Suprapubic skin (tissue), 4 donors: ENCODE measurements around the gene EFCAB6. TPM values are rescaled to one million over a fixed set of nuclear protein-coding genes. Genes with fewer than 3 reads are reported as not detected.

Experiments
- DNase-seq, 2 donors: peaks; one replicate each; pipeline ENCODE4 v3.0.0-alpha.2; 2019; ENCODE audit warnings: low spot score in 2 of 2
- H3K27ac ChIP-seq: fragments of 200-600 bp; sonication (generic); one replicate; pipeline ENCODE4 v1.5.1; 2019
- H3K27me3 ChIP-seq: fragments of 200-600 bp; sonication (generic); one replicate; pipeline ENCODE4 v1.5.1; 2019
- H3K36me3 ChIP-seq: fragments of 200-600 bp; sonication (generic); one replicate; pipeline ENCODE4 v1.5.1; 2019
- H3K4me1 ChIP-seq: fragments of 200-600 bp; sonication (generic); one replicate; pipeline ENCODE4 v1.5.1; 2019
- H3K4me3 ChIP-seq: fragments of 200-600 bp; sonication (generic); one replicate; pipeline ENCODE4 v1.5.1; 2019; ENCODE audit warnings: mild to moderate bottlenecking
- H3K9me3 ChIP-seq: fragments of 200-600 bp; sonication (generic); one replicate; pipeline ENCODE4 v1.5.1; 2019
- EP300 ChIP-seq: sonication (generic); formaldehyde crosslinking; IDR thresholded peaks from one replicate; pipeline ENCODE4 v1.6.1; 2017; ENCODE audit warnings: antibody characterized with exemption
- POLR2A ChIP-seq, 2 donors: fragments of 450-650 bp; IDR thresholded peaks; one replicate each; pipeline ENCODE4 v1.6.1; 2017; ENCODE audit warnings: antibody characterized with exemption in 2 of 2, mild to moderate bottlenecking in 2 of 2, moderate library complexity in 2 of 2
- POLR2AphosphoS5 ChIP-seq, 3 donors: sonication (generic); formaldehyde crosslinking; IDR thresholded peaks; one replicate each; pipeline ENCODE4 v1.6.1; 2017; ENCODE audit warnings: antibody characterized with exemption in 3 of 3
- WGBS: methylation state at CpG from one replicate; pipeline ENCODE4 v1.1.5; 2018; 5-methylcytosine and 5-hydroxymethylcytosine counted together
- total RNA-seq, 4 donors: library from RNA; depleted of rRNA; stranded (reverse); fragments of >200 nt; gene quantifications; one replicate each; pipeline ENCODE4 v1.1.0, GENCODE V29; 2016
- TF ChIP-seq, protein P1 (sequence below), 2 donors: fragments of 200-600 bp in 1 of 2; fragments of 450-650 bp in 1 of 2; sonication (generic) in 1 of 2; IDR thresholded peaks; one replicate each; pipeline ENCODE4 v1.5.1; 2016 to 2019; ENCODE audit warnings: antibody characterized with exemption in 2 of 2, mild to moderate bottlenecking in 1 of 2, moderate library complexity in 1 of 2

EFCAB6 gene
- total RNA-seq, 4 donors from 2014 or later = 1.9 to 4.9 (median 2.9) TPM

GRCh38 chr22:43479962-43480361 lies 332.1 kb downstream of the EFCAB6 start:
- H3K9me3 ChIP-seq = no peaks in the 10 kb centered on the region
- TF ChIP-seq POLR2A (IDR thresholded peaks at IDR 0.05) (no peak), POLR2AphosphoS5 (IDR thresholded peaks at IDR 0.05) (no peak), EP300 (no peak)
- TF ChIP-seq, protein P1, sequence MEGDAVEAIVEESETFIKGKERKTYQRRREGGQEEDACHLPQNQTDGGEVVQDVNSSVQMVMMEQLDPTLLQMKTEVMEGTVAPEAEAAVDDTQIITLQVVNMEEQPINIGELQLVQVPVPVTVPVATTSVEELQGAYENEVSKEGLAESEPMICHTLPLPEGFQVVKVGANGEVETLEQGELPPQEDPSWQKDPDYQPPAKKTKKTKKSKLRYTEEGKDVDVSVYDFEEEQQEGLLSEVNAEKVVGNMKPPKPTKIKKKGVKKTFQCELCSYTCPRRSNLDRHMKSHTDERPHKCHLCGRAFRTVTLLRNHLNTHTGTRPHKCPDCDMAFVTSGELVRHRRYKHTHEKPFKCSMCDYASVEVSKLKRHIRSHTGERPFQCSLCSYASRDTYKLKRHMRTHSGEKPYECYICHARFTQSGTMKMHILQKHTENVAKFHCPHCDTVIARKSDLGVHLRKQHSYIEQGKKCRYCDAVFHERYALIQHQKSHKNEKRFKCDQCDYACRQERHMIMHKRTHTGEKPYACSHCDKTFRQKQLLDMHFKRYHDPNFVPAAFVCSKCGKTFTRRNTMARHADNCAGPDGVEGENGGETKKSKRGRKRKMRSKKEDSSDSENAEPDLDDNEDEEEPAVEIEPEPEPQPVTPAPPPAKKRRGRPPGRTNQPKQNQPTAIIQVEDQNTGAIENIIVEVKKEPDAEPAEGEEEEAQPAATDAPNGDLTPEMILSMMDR (IDR thresholded peaks at IDR 0.05) = no peak
- no peaks in the 10 kb centered on the region for H3K36me3 ChIP-seq
- 88% methylated on average over 3 of the region's 7 CpGs for WGBS
- no peak overlapping the region for H3K4me3 ChIP-seq
- H3K27ac ChIP-seq = no peak overlapping the region
- H3K4me1 ChIP-seq = no peaks in the 10 kb centered on the region
- no peaks in the 10 kb centered on the region for H3K27me3 ChIP-seq
- no peak for DNase-seq

DNA sequence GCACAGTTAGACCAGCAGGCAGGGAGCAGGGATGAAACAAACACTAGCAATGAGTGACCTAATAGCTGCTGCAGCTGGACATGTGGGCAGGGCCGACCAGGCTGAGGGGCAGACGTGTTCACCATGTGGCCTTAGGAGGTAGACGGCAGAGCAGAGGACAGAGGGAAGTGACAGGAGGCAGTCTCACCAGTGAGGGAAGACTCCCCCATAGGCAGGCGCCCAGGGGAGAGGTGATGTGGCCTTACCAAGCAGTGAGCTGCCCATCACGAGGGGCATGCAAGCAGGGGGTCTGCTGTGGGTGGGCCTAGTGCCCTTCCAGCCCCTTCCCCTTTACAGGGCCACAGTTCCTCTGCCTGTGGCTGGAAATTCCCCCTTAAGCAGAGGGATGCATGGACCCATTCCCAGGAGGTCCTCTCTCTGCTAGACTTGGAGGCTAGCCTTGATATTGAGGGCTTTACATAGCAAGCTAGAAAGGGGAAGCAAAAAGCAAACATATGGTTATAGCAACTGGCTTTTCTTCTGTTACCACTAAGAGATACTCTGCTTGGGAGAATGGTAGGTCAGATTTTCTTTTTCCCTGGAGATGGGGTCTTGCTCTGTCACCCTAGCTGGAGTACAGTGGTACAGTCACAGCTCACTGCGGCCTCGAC lies 332.7 kb downstream of the EFCAB6 start:
- DNase-seq = no peak
- Histone ChIP-seq H3K27ac (no peak overlapping the region), H3K27me3 (no peaks in the 10 kb centered on the region), H3K36me3 (no peaks in the 10 kb centered on the region), H3K4me1 (no peaks in the 10 kb centered on the region), H3K9me3 (no peaks in the 10 kb centered on the region), H3K4me3 (no peak overlapping the region)
- no peak for TF ChIP-seq POLR2AphosphoS5 (IDR thresholded peaks at IDR 0.05)
- TF ChIP-seq, protein P1 (IDR thresholded peaks at IDR 0.05) = no peak
- no peak for TF ChIP-seq EP300
- no peak for TF ChIP-seq POLR2A (IDR thresholded peaks at IDR 0.05)
- 69% methylated on average over 6 of the region's 7 CpGs for WGBS

Other genes with a start within 250 kb of the EFCAB6 start
- gene SULT4A1, start 50.2 kb upstream of the EFCAB6 start, total RNA-seq = under 1 TPM in 2 of 4 donors, not detected in 2; 0.34 to 0.47 TPM
- gene PNPLA5, start 79.7 kb upstream of the EFCAB6 start, total RNA-seq = 10 to 100 TPM in 1 of 4 donors, 1 to 10 TPM in 3; 2.5 to 13.5 (median 4.7) TPM
- 10 to 100 TPM in 3 of 4 donors, 1 to 10 TPM in 1; 7.0 to 23.7 (median 11.6) TPM for gene PNPLA3, start 111.5 kb upstream of the EFCAB6 start, total RNA-seq
- 10 to 100 TPM; 32.1 to 41.1 (median 33.8) TPM for gene SAMM50, start 143.1 kb upstream of the EFCAB6 start, total RNA-seq
- 10 to 100 TPM in 3 of 4 donors, 1 to 10 TPM in 1; 9.7 to 17.8 (median 13.3) TPM for gene PARVB, start 212.0 kb upstream of the EFCAB6 start, total RNA-seq